ENCODE results near the gene NHLRC2. TPM values are rescaled to one million over a fixed set of nuclear protein-coding genes. Genes with fewer than 3 reads are reported as not detected.

Gene NHLRC2
- polyA plus RNA-seq, 1 experiment = 4.2 TPM

- POLR2A ChIA-PET = no interaction called here
- H3K36me3 ChIP-seq (ENCODE audit: control insufficient read depth, insufficient read depth, low read length) = no peaks in the 10 kb centered on the region
- no peak for DNase-seq (ENCODE audit: low read depth)
- H3K27me3 ChIP-seq (ENCODE audit: control insufficient read depth, insufficient read depth, low read length) = no peaks in the 10 kb centered on the region
- TF ChIP-seq CTCF (IDR thresholded peaks at IDR 0.05; ENCODE audit: insufficient read depth, low read depth, low read length) = no peak
- CTCF ChIA-PET = no interaction called here
- H3K4me3 ChIP-seq (ENCODE audit: low read depth, low read length) = no peak overlapping the region
Measured at GRCh38 chr10:113842171-113842570, 12.3 kb upstream of the NHLRC2 start.

GRCh38 chr10:113843972-113844485, 10.4 kb upstream of the NHLRC2 start:
- Histone ChIP-seq H3K4me3 (ENCODE audit: low read depth, low read length) (no peak overlapping the region), H3K27me3 (ENCODE audit: control insufficient read depth, insufficient read depth, low read length) (no peaks in the 10 kb centered on the region), H3K36me3 (ENCODE audit: control insufficient read depth, insufficient read depth, low read length) (no peaks in the 10 kb centered on the region)
- CTCF ChIA-PET = interaction anchor here (0.8 kb wide), 1 partner anchor 21 kb away, joined by 3 read pairs; no protein-coding TSS in a partner anchor
- no peak for DNase-seq (ENCODE audit: low read depth)
- POLR2A ChIA-PET = interaction anchor here (0.6 kb wide), 1 partner anchor 169 kb away, joined by 4 read pairs; no protein-coding TSS in a partner anchor
- no peak for TF ChIP-seq CTCF (IDR thresholded peaks at IDR 0.05; ENCODE audit: insufficient read depth, low read depth, low read length)

- CTCF ChIA-PET = no interaction called here
- H3K36me3 ChIP-seq (ENCODE audit: control insufficient read depth, insufficient read depth, low read length) = no peaks in the 10 kb centered on the region
- POLR2A ChIA-PET = no interaction called here
- no peaks in the 10 kb centered on the region for H3K27me3 ChIP-seq (ENCODE audit: control insufficient read depth, insufficient read depth, low read length)
- TF ChIP-seq CTCF (IDR thresholded peaks at IDR 0.05; ENCODE audit: insufficient read depth, low read depth, low read length) = no peak
- no peak for DNase-seq (ENCODE audit: low read depth)
- no peak overlapping the region for H3K4me3 ChIP-seq (ENCODE audit: low read depth, low read length)
Measured at GRCh38 chr10:113846036-113846435, 8.4 kb upstream of the NHLRC2 start.

- TF ChIP-seq CTCF (IDR thresholded peaks at IDR 0.05; ENCODE audit: insufficient read depth, low read depth, low read length) = no peak
- ChIA-PET CTCF (interaction anchor here (1.2 kb wide), 1 partner anchor 8 kb away, joined by 3 read pairs; no protein-coding TSS in a partner anchor), POLR2A (no interaction called here)
- no peaks in the 10 kb centered on the region for H3K36me3 ChIP-seq (ENCODE audit: control insufficient read depth, insufficient read depth, low read length)
- H3K27me3 ChIP-seq (ENCODE audit: control insufficient read depth, insufficient read depth, low read length) = no peaks in the 10 kb centered on the region
- no peak for DNase-seq (ENCODE audit: low read depth)
- no peak overlapping the region for H3K4me3 ChIP-seq (ENCODE audit: low read depth, low read length)
Measured at GRCh38 chr10:113849140-113849803, 5.2 kb upstream of the NHLRC2 start.

GRCh38 chr10:113849946-113850345, 4.5 kb upstream of the NHLRC2 start:
- TF ChIP-seq CTCF (IDR thresholded peaks at IDR 0.05; ENCODE audit: insufficient read depth, low read depth, low read length) = no peak
- POLR2A ChIA-PET = no interaction called here
- H3K4me3 ChIP-seq (ENCODE audit: low read depth, low read length) = no peak overlapping the region
- no peak for DNase-seq (ENCODE audit: low read depth)
- no peaks in the 10 kb centered on the region for H3K27me3 ChIP-seq (ENCODE audit: control insufficient read depth, insufficient read depth, low read length)
- no peaks in the 10 kb centered on the region for H3K36me3 ChIP-seq (ENCODE audit: control insufficient read depth, insufficient read depth, low read length)
- CTCF ChIA-PET = no interaction called here
